Peyer's patch (tissue), 4 donors: Measurements from ENCODE around the gene CDK18. TPM values are rescaled to one million over a fixed set of nuclear protein-coding genes. Genes with fewer than 3 reads are reported as not detected.

Source experiments
- DNase-seq, 3 donors: peaks; one replicate each; pipeline ENCODE4 v3.0.0-alpha.2; 2017 to 2019
- H3K27ac ChIP-seq, 4 donors: fragments of 200-600 bp; sonication (generic); one replicate each; pipeline ENCODE4 v1.5.1; 2016 to 2019
- H3K27me3 ChIP-seq, 2 donors: fragments of 200-600 bp; sonication (generic); one replicate each; pipeline ENCODE4 v1.5.1; 2019
- H3K36me3 ChIP-seq, 3 donors: fragments of 200-600 bp; sonication (generic); one replicate each; pipeline ENCODE4 v1.5.1; 2016 to 2019
- H3K4me1 ChIP-seq, 4 donors: fragments of 200-600 bp; sonication (generic); one replicate each; pipeline ENCODE4 v1.5.1; 2016 to 2019
- H3K4me3 ChIP-seq, 4 donors: fragments of 200-600 bp; sonication (generic); 1 replicate in 3 of 4; 2 replicates in 1 of 4; pipeline ENCODE4 v1.5.1; 2016 to 2019; ENCODE audit warnings: mild to moderate bottlenecking in 1 of 4
- H3K9me3 ChIP-seq, 4 donors: fragments of 200-600 bp; sonication (generic); one replicate each; pipeline ENCODE4 v1.5.1; 2016 to 2019; ENCODE audit warnings: mild to moderate bottlenecking in 1 of 4
- CTCF ChIP-seq, 6 experiments: fragments of 450-650 bp in 4 of 6; fragments of 200-600 bp in 2 of 6; sonication (generic) in 1 of 6; IDR thresholded peaks; one replicate each; pipeline ENCODE4 v1.5.1; 2017 to 2019; ENCODE audit warnings: antibody characterized with exemption in 6 of 6, mild to moderate bottlenecking in 3 of 6, moderate library complexity in 1 of 6
- POLR2A ChIP-seq, 2 donors: fragments of 450-650 bp; IDR thresholded peaks; one replicate each; pipeline ENCODE4 v1.5.1; 2017; ENCODE audit warnings: antibody characterized with exemption in 2 of 2, mild to moderate bottlenecking in 2 of 2, moderate library complexity in 2 of 2
- total RNA-seq, 4 donors: library from RNA; depleted of rRNA; stranded (reverse); fragments of >200 nt; gene quantifications; one replicate each; pipeline ENCODE4 v1.1.0, GENCODE V29; 2016

Gene CDK18
- total RNA-seq, result 100 to 1,000 TPM in 1 of 4 donors, 10 to 100 TPM in 3; 47.0 to 126 (median 80.7) TPM

GRCh38 chr1:205504311-205505075 is at the start of gene CDK18:
TSS of gene CDK18 (plus strand) at chr1:205504669. CDS start at chr1:205523168, 18,499 bp downstream.
- peaks cover 4 to 27% (median 7%) of the 10 kb centered on the region in 4 donors for H3K4me1 ChIP-seq
- peak; percentile 69 to 92 (median 89) for DNase-seq
- no peaks in the 10 kb centered on the region for H3K27me3 ChIP-seq
- no peaks in the 10 kb centered on the region for H3K9me3 ChIP-seq
- H3K4me3 ChIP-seq, result peak within 1 kb of the TSS; percentile 61 to 71 (median 64)
- H3K27ac ChIP-seq, result peak within 1 kb of the TSS; percentile 63 to 74 (median 72)
- TF ChIP-seq POLR2A (IDR thresholded peaks at IDR 0.05) (peak; percentile 11 to 46), CTCF (IDR thresholded peaks at IDR 0.05) (no peak)
- H3K36me3 ChIP-seq, result no peaks in the 10 kb centered on the region

GRCh38 chr1:205454903-205455335 is 49.5 kb upstream of the CDK18 start:
- Histone ChIP-seq H3K36me3 (no peaks in the 10 kb centered on the region), H3K4me1 (peaks cover 5 to 30% (median 13%) of the 10 kb centered on the region in 4 donors), H3K27ac (no peak overlapping the region), H3K9me3 (no peaks in the 10 kb centered on the region), H3K27me3 (peaks cover 0 to 42% of the 10 kb centered on the region in 2 donors), H3K4me3 (no peak overlapping the region)
- TF ChIP-seq POLR2A (IDR thresholded peaks at IDR 0.05) (no peak), CTCF (IDR thresholded peaks at IDR 0.05) (no peak)
- peak in 1 of 3 donors; percentile 34 for DNase-seq

GRCh38 chr1:205455581-205456382 is 48.7 kb upstream of the CDK18 start, which contains the start of gene BLACAT1:
TSS of gene BLACAT1 (minus strand) at chr1:205456045.
- Histone ChIP-seq H3K36me3 (no peaks in the 10 kb centered on the region), H3K4me1 (peaks cover 5 to 23% (median 12%) of the 10 kb centered on the region in 4 donors), H3K4me3 (peak within 1 kb of the TSS in 3 of 4 donors; percentile 30 to 42 (median 37)), H3K27ac (no peak within 1 kb of the TSS), H3K27me3 (peaks cover 0 to 42% of the 10 kb centered on the region in 2 donors), H3K9me3 (no peaks in the 10 kb centered on the region)
- TF ChIP-seq POLR2A (IDR thresholded peaks at IDR 0.05), result no peak
- TF ChIP-seq CTCF (IDR thresholded peaks at IDR 0.05), result no peak
- DNase-seq, result no peak

- Histone ChIP-seq H3K9me3 (no peaks in the 10 kb centered on the region), H3K4me1 (peaks cover 5 to 23% (median 12%) of the 10 kb centered on the region in 4 donors), H3K36me3 (no peaks in the 10 kb centered on the region), H3K27ac (no peak overlapping the region), H3K27me3 (peaks cover 0 to 42% of the 10 kb centered on the region in 2 donors), H3K4me3 (peak overlapping the region in 3 of 4 donors; percentile 30 to 42 (median 37))
- DNase-seq, result no peak
- no peak for TF ChIP-seq POLR2A (IDR thresholded peaks at IDR 0.05)
- TF ChIP-seq CTCF (IDR thresholded peaks at IDR 0.05), result no peak
These were observed 48.0 kb upstream of the CDK18 start for GRCh38 chr1:205456383-205456867.
